Measurements from ENCODE around the gene TAB2. TPM values are rescaled to one million over a fixed set of nuclear protein-coding genes. Genes with fewer than 3 reads are reported as not detected.

The TAB2 gene
- total RNA-seq, 4 donors from 2014 or later = 59.2 to 121 (median 83.8) TPM

DNA sequence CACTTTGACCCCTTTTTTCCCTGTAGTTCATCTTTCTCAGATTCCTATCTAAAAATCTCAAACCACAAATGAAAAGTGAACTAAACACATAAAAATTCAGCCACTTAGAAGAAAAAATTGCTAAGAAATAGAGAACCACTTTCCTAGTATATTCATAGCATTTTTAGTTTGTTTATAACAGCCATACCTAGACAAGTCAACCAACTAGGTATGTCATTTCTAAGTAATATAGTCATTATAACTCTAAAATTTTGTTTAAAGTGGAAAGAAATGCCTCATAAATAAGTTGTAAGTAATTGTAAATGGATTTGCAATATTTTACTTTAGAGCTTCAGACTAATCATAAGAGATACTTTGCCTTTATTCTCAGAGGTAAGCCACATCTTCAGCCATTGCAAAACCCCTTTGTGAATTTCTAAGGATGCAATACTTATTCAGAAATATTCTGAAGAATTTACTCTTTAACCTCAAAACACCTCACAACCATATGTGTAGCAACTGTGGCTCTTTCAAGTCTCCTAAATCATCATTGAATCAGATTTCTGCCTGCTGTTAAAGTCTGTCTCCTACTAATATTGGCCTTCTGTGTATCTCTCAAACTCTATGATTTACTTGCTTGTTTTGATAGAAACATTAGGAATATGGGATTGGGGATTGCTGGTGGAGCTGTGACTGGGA is 75.6 kb downstream of the TAB2 start:
- TF ChIP-seq, protein P1, sequence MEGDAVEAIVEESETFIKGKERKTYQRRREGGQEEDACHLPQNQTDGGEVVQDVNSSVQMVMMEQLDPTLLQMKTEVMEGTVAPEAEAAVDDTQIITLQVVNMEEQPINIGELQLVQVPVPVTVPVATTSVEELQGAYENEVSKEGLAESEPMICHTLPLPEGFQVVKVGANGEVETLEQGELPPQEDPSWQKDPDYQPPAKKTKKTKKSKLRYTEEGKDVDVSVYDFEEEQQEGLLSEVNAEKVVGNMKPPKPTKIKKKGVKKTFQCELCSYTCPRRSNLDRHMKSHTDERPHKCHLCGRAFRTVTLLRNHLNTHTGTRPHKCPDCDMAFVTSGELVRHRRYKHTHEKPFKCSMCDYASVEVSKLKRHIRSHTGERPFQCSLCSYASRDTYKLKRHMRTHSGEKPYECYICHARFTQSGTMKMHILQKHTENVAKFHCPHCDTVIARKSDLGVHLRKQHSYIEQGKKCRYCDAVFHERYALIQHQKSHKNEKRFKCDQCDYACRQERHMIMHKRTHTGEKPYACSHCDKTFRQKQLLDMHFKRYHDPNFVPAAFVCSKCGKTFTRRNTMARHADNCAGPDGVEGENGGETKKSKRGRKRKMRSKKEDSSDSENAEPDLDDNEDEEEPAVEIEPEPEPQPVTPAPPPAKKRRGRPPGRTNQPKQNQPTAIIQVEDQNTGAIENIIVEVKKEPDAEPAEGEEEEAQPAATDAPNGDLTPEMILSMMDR (IDR thresholded peaks at IDR 0.05; ENCODE audit: low read depth) = no peak

DNA sequence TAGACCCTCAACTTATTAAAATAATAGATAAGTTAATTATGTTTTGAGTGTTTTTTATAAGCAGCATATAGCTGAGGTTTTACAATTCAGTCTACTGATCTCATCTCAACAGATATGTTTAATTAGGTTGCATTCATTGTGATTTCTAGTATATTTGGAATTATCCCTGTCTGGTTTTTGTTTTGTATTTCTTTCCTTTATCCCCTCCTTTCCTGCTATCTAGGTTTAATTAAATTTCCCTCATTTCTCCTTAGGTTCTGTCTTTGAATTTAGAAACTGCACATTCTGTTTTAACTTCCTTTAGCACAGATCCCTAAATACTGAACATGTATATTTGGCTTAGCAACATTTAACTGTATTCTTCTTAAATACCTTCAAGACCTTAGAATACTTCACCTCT is 77.7 kb downstream of the TAB2 start:
- TF ChIP-seq, protein P1 (IDR thresholded peaks at IDR 0.05; ENCODE audit: low read depth) = no peak

DNA sequence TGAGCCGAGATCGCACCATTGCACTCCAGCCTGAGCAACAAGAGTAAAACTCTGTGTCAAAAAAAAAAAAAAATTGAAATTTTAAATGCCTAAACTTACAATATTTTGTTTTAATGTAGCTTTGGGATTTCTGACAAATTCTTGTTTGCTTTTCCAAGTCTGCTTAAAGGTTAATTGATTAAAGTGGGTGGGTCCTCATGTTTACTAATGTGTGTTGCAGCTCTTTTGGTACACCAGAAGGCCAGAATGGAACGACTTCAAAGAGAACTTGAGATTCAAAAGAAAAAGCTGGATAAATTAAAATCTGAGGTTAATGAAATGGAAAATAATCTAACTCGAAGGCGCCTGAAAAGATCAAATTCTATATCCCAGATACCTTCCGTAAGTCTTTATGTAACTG is 79.9 kb downstream of the TAB2 start:
- TF ChIP-seq, protein P1 (IDR thresholded peaks at IDR 0.05; ENCODE audit: low read depth) = no peak

DNA sequence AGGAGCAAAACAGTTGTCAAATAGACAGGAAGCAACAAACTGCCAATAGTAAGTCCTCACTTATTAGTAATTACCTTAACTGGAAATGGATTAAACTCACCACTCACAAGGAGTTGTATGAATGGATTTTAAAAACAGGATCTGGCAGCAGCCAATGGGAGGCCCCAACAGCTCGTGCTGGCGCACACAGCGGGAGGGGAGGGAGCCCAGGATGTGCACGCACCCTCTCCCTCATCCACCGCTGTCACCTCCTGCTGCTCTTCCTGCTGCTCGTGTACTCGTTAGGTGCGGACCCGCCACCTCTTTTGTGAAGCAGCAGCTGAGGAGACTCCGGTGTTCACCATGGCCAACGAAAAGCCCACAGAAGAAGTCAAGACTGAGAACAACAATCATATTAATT is 82.5 kb downstream of the TAB2 start, which contains the start of gene SUMO4:
Gene SUMO4 (plus strand): TSS at position 213 of the 400 bp plus-strand sequence. CDS start 130 bp downstream, at position 343.
- TF ChIP-seq, protein P1 (IDR thresholded peaks at IDR 0.05; ENCODE audit: low read depth) = no peak

DNA sequence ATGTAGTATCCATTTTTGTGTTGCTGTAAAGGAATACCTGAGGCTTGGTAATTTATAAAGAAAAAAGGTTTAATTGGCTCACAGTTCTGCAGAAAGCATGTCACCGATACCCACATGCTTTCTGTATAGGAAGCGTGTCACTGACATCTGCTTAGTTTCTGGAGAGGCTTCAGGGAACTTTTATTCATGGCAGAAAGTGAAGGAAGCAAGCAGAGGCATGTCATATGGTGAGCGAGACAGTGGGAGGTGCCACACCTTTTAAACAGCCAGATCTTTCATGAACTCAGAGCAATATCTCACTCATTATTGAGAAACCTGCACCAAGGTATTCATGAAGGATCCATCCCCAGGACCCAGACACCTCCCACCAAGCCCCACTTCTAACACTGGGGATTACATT is 86.0 kb downstream of the TAB2 start:
- TF ChIP-seq, protein P1 (IDR thresholded peaks at IDR 0.05; ENCODE audit: low read depth) = no peak

DNA sequence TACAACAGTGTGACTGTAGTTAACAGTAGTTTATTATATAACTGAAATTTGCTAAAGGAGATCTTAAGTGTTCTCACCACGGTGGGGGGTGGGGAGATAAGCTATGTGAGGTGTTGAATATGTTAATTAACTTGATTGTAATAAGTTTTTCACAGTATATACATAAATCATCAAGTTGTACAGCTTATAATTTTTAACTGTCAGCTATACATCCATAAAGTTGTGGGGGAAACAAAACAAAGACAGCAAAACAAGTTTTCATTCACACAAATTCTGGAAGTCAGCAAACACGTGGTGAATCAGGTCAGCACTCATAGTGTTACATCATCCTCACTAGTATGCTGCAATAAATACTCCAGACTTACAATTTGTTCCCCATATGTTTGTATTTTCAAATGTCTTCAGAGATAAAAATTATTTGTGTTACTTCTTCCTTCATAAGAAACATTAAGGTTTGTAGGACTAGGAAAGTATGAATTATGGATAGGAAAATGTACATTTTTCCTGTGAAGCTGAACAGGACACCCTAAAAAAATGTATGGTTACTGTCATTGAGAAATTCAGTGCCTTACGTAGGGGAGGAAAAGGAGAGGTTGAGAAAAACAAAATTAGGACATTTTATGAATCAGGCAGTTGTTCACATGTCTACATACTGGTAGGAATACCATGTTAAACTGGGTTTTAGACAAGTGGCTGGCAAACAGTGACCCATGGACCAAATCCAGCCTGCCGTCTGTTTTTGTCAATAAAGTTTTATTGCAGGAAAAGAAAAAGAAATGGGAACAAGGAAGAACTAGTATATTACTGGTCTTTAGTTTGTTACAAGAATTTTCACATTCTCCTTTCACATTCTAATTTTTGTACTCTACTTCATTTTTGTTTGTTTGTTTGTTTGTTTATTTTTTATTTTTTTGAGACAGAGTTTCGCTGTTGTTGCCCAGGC is 88.6 kb downstream of the TAB2 start:
- TF ChIP-seq, protein P1 (IDR thresholded peaks at IDR 0.05; ENCODE audit: low read depth) = no peak

DNA sequence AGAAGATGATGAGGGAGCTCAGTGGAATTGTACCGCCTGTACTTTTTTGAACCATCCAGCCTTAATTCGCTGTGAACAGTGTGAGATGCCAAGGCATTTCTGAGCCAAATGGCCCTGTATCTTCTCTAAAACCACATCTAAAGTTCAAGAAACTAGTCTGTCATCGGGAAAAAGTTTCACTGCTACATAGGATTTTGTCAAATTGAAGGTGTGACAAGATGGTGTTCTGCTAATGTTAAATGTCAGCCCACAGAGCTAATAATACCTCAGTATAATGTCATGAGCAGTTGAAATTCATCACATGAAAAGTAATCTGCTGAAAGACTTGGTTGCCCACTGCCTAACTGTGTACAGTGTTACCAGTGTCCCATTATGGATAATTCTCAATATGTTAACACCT is 92.1 kb downstream of the TAB2 start:
- TF ChIP-seq, protein P1 (IDR thresholded peaks at IDR 0.05; ENCODE audit: low read depth) = no peak
